ENCODE data around the gene LRGUK. TPM values are rescaled to one million over a fixed set of nuclear protein-coding genes. Genes with fewer than 3 reads are reported as not detected.
"Not testable (repeated sequence)": the region's sequence is repeated elsewhere in the genome, so short reads cannot be mapped to it uniquely, and the experiment has no call there.

Gene LRGUK
- total RNA-seq, 2 donors from 2014 or later = 0.57 to 0.60 TPM

DNA sequence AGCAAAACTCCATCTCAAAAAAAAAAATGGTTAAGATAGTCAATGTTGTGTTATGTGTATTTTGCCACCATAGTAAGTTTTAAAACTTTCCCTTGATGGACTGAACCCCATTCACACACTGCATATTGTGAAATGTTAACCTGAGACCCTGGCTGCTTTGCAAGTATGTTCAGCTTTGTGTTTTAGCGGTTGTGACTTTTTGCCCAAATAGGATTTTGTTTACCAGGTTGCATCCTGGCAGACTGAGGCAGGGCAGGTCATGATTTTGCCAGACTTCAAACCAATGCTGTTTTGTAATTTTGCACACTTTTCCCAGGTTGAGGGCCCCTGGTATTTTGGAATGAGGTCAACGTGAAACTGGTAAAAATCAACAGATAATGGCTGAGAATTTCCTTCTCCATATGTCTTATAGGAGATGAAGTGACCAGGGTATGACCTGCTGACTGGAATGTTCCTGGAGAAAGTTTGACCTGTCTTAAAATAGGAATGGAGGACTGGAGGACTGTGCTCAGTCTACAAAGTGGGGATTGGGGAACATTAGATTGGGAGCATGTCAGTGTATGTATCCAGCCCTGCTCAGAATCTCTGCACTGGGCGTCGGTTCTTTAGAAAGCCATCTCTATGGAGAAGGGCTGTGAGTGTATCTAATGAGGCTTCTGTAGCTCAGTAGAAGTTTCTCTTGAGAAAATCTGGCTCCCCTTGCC, 76.2 kb downstream of the LRGUK start:
- H3K27me3 Mint-ChIP-seq = peaks cover 8% of the 10 kb centered on the region
- no peak for ATAC-seq
- H3K36me3 Mint-ChIP-seq (ENCODE audit: low read depth) = no peaks in the 10 kb centered on the region
- DNase-seq = no peak
- H3K4me1 Mint-ChIP-seq = no peaks in the 10 kb centered on the region
- H3K4me3 Mint-ChIP-seq = no peak overlapping the region
- H3K27ac Mint-ChIP-seq = no peak overlapping the region
- no peaks in the 10 kb centered on the region for H3K9me3 ChIP-seq (ENCODE audit: control insufficient read depth, low read length, poor library complexity, severe bottlenecking)

DNA sequence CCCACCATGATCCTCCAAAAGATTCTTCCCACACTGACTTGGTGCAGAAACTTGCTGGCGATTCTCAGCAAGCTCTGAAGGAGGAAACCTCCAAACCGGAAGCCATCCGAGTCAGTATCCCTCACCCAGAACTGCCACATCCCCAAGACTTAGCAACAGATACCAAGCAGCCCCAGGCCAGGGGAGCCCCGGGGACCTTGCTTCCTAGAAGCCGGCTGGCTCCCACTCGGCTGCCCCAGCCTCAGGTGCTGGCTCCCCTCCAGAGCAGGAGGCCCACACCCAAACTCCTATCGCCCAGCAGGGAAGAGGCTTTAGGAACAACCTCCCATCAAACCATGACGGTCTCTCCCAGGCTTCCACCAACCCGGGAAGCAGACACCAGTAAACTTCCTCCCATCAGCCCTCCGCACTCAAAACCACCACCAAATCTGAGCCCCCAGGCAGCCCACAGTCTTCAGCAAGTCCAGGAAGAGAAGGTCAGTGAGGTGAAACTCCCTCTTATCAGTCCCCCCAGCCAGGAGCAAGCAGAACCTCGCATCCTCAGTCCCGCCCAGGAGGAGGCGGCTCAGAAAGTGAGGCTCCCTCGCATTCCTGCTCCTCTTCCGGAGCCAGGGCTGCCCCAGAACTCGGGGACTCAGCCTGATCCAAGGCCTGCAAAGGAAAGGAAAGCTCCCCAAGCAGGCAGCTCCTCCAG, 82.3 kb downstream of the LRGUK start:
- ATAC-seq (no peak), DNase-seq (no peak)
- H3K9me3 ChIP-seq (ENCODE audit: control insufficient read depth, low read length, poor library complexity, severe bottlenecking) = no peaks in the 10 kb centered on the region
- H3K4me3 Mint-ChIP-seq = no peak overlapping the region
- H3K27me3 Mint-ChIP-seq = peaks cover 22% of the 10 kb centered on the region
- no peaks in the 10 kb centered on the region for H3K36me3 Mint-ChIP-seq (ENCODE audit: low read depth)
- no peaks in the 10 kb centered on the region for H3K4me1 Mint-ChIP-seq
- H3K27ac Mint-ChIP-seq = no peak overlapping the region

DNA sequence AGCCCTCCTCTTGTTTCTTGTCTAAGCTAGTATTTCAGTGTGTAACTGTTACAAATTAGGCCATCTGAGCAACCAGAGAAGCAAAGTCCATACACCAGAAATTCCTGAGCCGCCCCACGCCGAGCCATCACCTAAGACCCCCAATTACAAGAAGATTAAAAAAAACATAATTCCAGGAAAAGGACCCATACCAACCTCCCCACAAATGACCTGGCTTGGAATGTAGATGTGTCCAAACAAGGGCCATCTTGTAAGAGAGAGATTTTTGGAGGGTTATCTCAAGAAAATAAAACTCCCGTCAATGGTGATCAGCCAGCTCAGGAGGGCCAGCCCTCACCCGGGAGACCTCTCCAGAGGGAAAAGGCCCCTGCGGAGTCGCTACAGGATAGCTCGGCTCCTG, 83.1 kb downstream of the LRGUK start:
- peaks cover 17% of the 10 kb centered on the region for H3K27me3 Mint-ChIP-seq
- H3K9me3 ChIP-seq (ENCODE audit: control insufficient read depth, low read length, poor library complexity, severe bottlenecking) = no peaks in the 10 kb centered on the region
- H3K36me3 Mint-ChIP-seq (ENCODE audit: low read depth) = no peaks in the 10 kb centered on the region
- ATAC-seq (no peak), DNase-seq (no peak)
- H3K27ac Mint-ChIP-seq = no peak overlapping the region
- no peak overlapping the region for H3K4me3 Mint-ChIP-seq
- no peaks in the 10 kb centered on the region for H3K4me1 Mint-ChIP-seq

DNA sequence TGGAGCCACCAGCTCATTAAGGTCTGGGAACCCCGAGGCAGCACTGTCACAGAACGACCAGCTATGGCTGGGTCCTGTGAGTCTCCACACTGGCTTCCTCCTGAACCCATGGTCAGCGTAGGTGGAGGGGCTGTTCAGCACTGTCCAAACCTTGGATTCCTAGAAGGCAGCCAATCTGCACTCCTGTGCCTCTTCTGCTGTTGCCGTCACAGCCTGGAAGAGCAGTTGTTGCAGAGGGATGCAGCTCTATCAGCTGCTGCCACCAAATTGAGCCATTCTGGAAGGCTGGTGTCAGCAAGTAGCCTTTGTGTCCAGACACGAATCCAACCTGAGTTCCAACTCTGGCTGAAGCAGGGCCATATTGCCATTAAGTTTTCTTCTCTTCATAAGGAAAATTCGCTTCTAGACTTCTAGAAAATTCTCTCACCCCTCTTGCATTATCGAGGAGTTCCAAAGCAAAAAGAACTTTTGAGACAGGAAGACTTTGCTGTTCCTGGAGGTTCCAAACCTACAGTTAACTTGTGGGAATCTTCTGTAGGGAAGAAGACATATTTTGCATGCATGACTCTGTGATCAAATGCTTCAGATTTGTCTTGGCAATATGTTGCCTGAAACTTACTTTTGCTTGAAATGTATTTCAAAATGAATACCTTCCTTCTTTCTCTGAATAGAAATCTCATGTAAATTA, 84.0 kb downstream of the LRGUK start:
- ATAC-seq = no peak
- Mint-ChIP-seq H3K27me3 (peaks cover 17% of the 10 kb centered on the region), H3K4me1 (no peaks in the 10 kb centered on the region), H3K4me3 (no peak overlapping the region), H3K27ac (no peak overlapping the region), H3K36me3 (ENCODE audit: low read depth) (no peaks in the 10 kb centered on the region)
- no peaks in the 10 kb centered on the region for H3K9me3 ChIP-seq (ENCODE audit: control insufficient read depth, low read length, poor library complexity, severe bottlenecking)
- DNase-seq = no peak

DNA sequence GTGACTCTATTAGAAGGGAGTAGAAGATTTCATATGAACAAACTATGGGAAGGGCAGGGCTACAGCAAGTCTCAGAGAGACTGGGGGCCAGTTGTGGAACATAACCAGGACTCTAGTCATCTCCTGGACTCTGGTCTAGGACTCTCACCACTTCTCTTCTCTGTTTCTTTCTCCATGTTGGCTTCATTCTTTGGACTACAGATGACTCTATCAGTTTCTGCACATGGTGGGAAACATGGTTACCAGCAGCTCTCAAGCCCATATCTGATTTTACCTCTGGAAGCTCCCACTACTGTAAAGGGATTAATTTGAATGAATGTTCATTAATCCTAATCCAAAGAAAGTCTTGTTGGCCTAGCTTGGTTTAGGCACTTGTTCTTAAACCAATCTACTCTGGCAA, 84.7 kb downstream of the LRGUK start:
- H3K4me3 Mint-ChIP-seq = no peak overlapping the region
- no peak overlapping the region for H3K27ac Mint-ChIP-seq
- no peaks in the 10 kb centered on the region for H3K9me3 ChIP-seq (ENCODE audit: control insufficient read depth, low read length, poor library complexity, severe bottlenecking)
- DNase-seq (no peak), ATAC-seq (no peak)
- no peaks in the 10 kb centered on the region for H3K4me1 Mint-ChIP-seq
- H3K27me3 Mint-ChIP-seq = peaks cover 17% of the 10 kb centered on the region
- H3K36me3 Mint-ChIP-seq (ENCODE audit: low read depth) = no peaks in the 10 kb centered on the region

DNA sequence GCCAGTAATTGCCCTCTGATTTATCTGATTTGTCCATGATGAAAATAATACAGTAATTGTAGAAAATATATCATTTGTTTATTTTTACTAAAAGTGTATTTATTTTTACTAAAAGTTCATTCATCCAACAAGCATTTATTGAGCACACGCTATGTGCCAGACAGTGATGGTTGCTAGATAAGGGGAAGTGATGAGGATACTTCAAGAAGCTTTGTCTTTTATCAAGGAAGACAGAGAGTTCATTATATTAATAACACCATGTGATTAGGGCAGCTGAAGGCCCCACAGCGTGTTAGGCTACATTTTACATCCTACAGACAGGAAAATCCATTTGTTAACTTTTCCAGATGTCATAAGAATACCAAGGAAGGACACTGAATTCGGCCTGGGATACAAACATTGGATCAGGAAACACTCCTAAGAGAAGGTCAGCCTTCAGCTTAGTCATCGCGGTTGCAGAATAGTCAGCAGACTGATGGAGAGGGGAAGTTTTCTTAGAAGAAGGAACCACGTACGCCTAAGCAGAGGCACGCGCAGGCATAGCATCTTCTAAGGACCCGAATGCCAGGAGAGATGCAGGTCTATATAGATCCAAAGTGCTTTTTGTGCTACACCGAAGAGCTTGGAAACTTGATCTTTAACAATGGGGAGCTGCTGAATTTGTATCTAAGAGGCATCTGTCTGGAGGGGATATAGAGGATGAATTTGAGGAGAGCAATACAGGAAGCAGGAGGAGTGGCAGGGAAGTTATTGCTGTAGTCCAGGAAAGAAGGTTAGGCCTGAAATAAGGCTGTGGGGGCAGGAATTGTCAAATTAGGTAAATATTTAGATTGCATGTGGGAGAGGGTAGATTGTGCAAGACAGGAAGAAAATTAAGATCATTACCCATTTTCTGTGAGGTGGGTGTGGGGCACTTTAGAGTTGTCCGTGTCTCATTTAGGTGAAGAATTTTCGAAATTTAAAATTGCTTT, 85.7 kb downstream of the LRGUK start:
- ATAC-seq = no peak
- Mint-ChIP-seq H3K4me1 (no peaks in the 10 kb centered on the region), H3K36me3 (ENCODE audit: low read depth) (no peaks in the 10 kb centered on the region), H3K4me3 (no peak overlapping the region), H3K27ac (no peak overlapping the region), H3K27me3 (peaks cover 17% of the 10 kb centered on the region)
- DNase-seq = no peak
- H3K9me3 ChIP-seq (ENCODE audit: control insufficient read depth, low read length, poor library complexity, severe bottlenecking) = no peaks in the 10 kb centered on the region

DNA sequence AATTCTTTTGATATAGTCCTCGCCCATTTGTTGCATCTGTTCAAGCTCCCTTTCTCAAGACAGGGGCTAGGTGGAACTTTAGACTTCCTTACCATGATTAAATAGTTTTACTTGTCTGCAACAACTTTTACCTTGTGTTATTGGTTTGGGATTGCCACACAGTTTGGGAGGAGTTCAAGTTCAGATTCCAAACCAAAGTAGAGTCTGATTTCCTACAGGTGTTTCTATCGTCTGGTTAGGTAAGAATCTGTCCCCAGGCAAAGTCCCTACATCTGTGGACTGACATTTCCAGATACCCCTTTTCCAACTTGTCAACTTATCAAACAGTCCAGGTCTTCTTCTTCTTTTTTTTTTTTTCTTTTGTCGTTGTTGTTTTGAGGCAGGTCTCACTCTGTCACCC, 93.1 kb downstream of the LRGUK start:
- Mint-ChIP-seq H3K36me3 (ENCODE audit: low read depth) (no peaks in the 10 kb centered on the region), H3K27ac (no peak overlapping the region), H3K4me3 (no peak overlapping the region), H3K27me3 (peaks cover 11% of the 10 kb centered on the region), H3K4me1 (no peaks in the 10 kb centered on the region)
- ATAC-seq = no peak
- DNase-seq = no peak
- H3K9me3 ChIP-seq (ENCODE audit: control insufficient read depth, low read length, poor library complexity, severe bottlenecking) = no peaks in the 10 kb centered on the region

DNA sequence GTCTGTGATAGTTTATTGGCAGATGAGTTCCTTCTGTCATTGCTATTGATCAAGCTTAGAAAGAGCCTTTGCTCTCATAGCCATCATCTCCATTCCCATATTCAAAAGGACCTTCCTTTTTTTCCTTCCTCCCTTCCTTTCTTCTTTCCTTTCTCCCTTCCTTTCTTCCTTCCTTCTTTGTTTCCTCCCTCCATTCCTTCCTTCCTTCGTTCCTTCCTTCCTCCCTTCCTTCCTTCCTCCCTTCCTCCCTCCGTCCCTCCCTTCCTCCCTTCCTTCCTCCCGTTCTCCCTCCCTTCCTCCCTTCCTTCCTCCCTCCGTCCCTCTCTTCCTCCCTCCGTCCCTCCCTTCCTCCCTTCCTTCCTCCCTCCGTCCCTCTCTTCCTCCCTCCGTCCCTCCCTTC, 104.2 kb downstream of the LRGUK start:
- not testable (repeated sequence) for DNase-seq; H3K4me1 Mint-ChIP-seq; ATAC-seq; H3K36me3 Mint-ChIP-seq (ENCODE audit: low read depth); H3K27me3 Mint-ChIP-seq; H3K4me3 Mint-ChIP-seq; H3K27ac Mint-ChIP-seq; H3K9me3 ChIP-seq (ENCODE audit: control insufficient read depth, low read length, poor library complexity, severe bottlenecking)

DNA sequence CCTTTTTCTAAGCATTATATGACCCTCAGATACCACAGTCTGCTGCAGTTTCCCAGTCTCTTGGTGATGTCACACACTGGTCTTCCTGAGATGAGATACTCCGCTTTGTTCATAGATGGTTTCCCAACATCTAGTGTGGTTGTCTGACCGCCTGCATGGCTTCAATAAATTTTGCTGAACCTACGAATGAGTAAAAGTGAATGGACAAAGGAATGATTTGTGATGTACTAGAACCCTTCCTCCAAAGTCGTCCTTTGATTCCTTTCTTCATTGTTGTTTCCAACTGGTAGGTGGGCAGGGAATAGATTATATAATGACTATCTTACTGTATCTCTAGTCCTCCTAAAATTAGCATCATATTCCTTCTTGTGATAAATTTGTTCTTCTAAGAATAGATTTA, 107.1 kb downstream of the LRGUK start:
- Mint-ChIP-seq H3K27ac (no peak overlapping the region), H3K4me1 (no peaks in the 10 kb centered on the region), H3K36me3 (ENCODE audit: low read depth) (no peaks in the 10 kb centered on the region), H3K27me3 (no peaks in the 10 kb centered on the region), H3K4me3 (no peak overlapping the region)
- DNase-seq (no peak), ATAC-seq (no peak)
- H3K9me3 ChIP-seq (ENCODE audit: control insufficient read depth, low read length, poor library complexity, severe bottlenecking) = no peaks in the 10 kb centered on the region

DNA sequence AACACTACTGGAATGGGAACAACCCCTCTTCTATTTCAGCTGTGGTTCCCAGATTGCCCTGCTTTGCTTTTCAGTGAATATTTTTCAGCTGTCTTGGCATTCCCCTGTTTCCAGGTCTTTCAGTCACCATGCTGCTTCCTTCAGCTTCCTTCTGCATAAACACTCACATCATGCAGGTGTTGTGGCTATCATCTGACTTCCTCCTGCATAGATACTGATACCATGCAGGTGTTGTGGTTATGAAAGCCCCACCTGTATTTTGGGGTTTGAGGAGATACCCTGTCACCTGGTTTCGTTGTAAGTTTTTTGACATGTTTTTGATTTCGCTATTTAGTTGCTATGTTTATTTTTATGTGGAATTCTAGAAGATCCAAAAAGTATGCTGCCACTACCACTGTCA, 118.1 kb downstream of the LRGUK start:
- DNase-seq = no peak
- H3K9me3 ChIP-seq (ENCODE audit: control insufficient read depth, low read length, poor library complexity, severe bottlenecking) = no peaks in the 10 kb centered on the region
- H3K4me1 Mint-ChIP-seq = no peaks in the 10 kb centered on the region
- no peak for ATAC-seq
- H3K27ac Mint-ChIP-seq = no peak overlapping the region
- no peak overlapping the region for H3K4me3 Mint-ChIP-seq
- H3K36me3 Mint-ChIP-seq (ENCODE audit: low read depth) = no peaks in the 10 kb centered on the region
- peaks cover 18% of the 10 kb centered on the region for H3K27me3 Mint-ChIP-seq

DNA sequence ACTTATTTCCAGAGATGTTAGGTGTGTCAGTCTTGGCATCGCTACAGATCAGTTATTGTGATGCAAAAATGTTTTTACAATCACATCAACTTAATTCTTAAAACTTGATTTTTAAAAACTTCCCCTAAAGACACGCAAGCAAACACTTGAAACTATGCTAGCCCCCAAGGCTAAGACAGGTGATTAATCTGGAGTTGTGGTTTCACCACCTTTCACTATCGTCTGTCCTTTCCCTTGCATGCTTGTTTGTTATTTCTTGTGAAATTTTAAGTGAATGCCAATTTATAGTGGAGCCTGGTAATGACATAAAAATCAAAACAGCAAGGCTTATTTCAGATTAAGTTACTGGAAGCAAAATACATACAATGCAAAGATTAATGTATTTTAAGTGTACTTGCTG, 119.2 kb downstream of the LRGUK start:
- Mint-ChIP-seq H3K4me3 (no peak overlapping the region), H3K36me3 (ENCODE audit: low read depth) (no peaks in the 10 kb centered on the region), H3K4me1 (no peaks in the 10 kb centered on the region), H3K27ac (no peak overlapping the region), H3K27me3 (peaks cover 26% of the 10 kb centered on the region)
- H3K9me3 ChIP-seq (ENCODE audit: control insufficient read depth, low read length, poor library complexity, severe bottlenecking) = no peaks in the 10 kb centered on the region
- ATAC-seq (no peak), DNase-seq (no peak)

DNA sequence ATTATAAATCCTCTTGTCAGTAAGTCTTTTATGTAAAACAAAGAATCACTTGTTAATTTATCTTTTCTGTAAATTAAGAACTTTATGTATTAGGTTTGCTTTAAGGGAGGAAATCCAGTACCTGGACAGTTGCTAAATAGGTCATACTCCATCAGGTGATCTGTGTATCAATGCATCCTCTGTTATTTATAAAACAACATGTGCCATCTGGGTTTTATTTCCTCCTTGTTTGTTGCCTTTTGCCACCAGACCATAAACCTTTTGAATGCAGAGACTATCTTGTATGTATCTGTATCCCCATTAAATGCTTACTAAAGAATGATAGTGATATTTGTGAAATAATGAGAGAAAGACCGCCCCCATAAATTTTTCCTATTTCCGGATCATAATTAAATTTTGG, 119.6 kb downstream of the LRGUK start:
- H3K4me3 Mint-ChIP-seq = no peak overlapping the region
- H3K27me3 Mint-ChIP-seq = peaks cover 26% of the 10 kb centered on the region
- DNase-seq (no peak), ATAC-seq (no peak)
- no peak overlapping the region for H3K27ac Mint-ChIP-seq
- no peaks in the 10 kb centered on the region for H3K9me3 ChIP-seq (ENCODE audit: control insufficient read depth, low read length, poor library complexity, severe bottlenecking)
- no peaks in the 10 kb centered on the region for H3K36me3 Mint-ChIP-seq (ENCODE audit: low read depth)
- H3K4me1 Mint-ChIP-seq = no peaks in the 10 kb centered on the region

DNA sequence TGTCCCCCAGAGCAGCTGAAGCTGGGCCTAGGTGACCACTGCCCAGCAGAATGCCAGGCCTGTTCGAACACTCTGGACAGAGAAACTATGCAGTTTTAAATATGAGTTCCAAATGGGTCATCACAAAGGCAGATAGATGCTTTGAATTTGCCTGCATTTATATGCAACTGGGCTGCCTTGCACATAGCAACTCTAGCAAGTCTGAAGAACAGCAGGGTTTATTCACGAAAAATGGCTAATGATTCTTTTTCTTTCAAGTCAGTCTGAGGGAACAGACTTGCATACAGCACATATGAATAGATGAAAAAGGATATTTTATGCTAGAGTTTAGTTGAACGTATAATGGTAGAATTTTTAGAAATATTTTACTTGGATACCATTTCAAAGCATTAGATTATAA, 121.1 kb downstream of the LRGUK start:
- Mint-ChIP-seq H3K36me3 (ENCODE audit: low read depth) (no peaks in the 10 kb centered on the region), H3K27me3 (peaks cover 26% of the 10 kb centered on the region), H3K4me1 (no peaks in the 10 kb centered on the region), H3K4me3 (no peak overlapping the region), H3K27ac (no peak overlapping the region)
- H3K9me3 ChIP-seq (ENCODE audit: control insufficient read depth, low read length, poor library complexity, severe bottlenecking) = no peaks in the 10 kb centered on the region
- no peak for ATAC-seq
- DNase-seq = no peak

Data from T-helper 17 cell (primary cell).